ENCODE results near the gene YDJC.

DNA sequence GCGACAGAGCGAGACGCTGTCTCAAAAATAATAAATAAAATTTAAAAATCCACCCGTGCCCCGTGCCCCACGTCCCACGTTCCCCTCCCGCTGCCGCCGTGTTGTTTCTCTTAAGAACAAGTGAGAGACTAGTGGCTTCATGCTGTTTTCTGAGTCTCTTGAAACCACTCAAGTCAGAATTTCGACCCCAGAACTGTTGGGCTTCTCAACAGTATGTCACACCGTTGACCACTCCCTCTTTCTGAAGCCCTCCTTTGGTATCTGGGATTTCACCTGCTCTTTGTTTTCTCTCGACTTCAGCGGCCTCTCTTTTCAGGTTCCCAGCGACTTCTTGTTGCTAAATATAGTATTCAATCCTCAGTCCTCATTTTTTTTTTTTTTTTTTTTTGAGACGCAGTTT lies 37.0 kb upstream of the YDJC start:
- TF ChIP-seq, protein P1, sequence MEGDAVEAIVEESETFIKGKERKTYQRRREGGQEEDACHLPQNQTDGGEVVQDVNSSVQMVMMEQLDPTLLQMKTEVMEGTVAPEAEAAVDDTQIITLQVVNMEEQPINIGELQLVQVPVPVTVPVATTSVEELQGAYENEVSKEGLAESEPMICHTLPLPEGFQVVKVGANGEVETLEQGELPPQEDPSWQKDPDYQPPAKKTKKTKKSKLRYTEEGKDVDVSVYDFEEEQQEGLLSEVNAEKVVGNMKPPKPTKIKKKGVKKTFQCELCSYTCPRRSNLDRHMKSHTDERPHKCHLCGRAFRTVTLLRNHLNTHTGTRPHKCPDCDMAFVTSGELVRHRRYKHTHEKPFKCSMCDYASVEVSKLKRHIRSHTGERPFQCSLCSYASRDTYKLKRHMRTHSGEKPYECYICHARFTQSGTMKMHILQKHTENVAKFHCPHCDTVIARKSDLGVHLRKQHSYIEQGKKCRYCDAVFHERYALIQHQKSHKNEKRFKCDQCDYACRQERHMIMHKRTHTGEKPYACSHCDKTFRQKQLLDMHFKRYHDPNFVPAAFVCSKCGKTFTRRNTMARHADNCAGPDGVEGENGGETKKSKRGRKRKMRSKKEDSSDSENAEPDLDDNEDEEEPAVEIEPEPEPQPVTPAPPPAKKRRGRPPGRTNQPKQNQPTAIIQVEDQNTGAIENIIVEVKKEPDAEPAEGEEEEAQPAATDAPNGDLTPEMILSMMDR (IDR thresholded peaks at IDR 0.05; ENCODE audit: insufficient read depth, low read depth, low read length), result no peak
- TF ChIP-seq EZH2 (IDR thresholded peaks at IDR 0.05; ENCODE audit: insufficient read depth, low read length), result no peak
